ENCODE results near the gene SMC5. TPM values are rescaled to one million over a fixed set of nuclear protein-coding genes. Genes with fewer than 3 reads are reported as not detected.

The SMC5 gene
- total RNA-seq, 1 donor: 28.6 TPM

GRCh38 chr9:70374962-70375618, 116.3 kb downstream of the SMC5 start:
- no peaks in the 10 kb centered on the region for H3K79me2 ChIP-seq (ENCODE audit: insufficient read depth, low read length)
- peak overlapping the region; percentile 19 for H3K27ac ChIP-seq (ENCODE audit: low read depth, low read length)
- H3K4me2 ChIP-seq (ENCODE audit: insufficient read depth, low read length): peak overlapping the region; percentile 78
- H3K27me3 ChIP-seq (ENCODE audit: insufficient read depth, low read length): no peaks in the 10 kb centered on the region
- no peak for TF ChIP-seq CTCF (IDR thresholded peaks at IDR 0.05; ENCODE audit: extremely low read depth, low read depth, low read length)
- DNase-seq (ENCODE audit: insufficient read length, low spot score, missing footprints): peak; percentile 51
- H3K36me3 ChIP-seq (ENCODE audit: insufficient read depth, low read length): no peaks in the 10 kb centered on the region
- peaks cover 4% of the 10 kb centered on the region for H3K4me1 ChIP-seq (ENCODE audit: insufficient read depth, low read length)
- H3K9me3 ChIP-seq (ENCODE audit: low read depth, low read length): no peaks in the 10 kb centered on the region
- peak overlapping the region; percentile 64 for H2AFZ ChIP-seq (ENCODE audit: low read length)
- H4K20me1 ChIP-seq (ENCODE audit: insufficient read depth, low read length): no peaks in the 10 kb centered on the region
- peak overlapping the region; percentile 35 for H3K4me3 ChIP-seq (ENCODE audit: insufficient read depth, low read length)

- peaks cover 15% of the 10 kb centered on the region for H3K79me2 ChIP-seq (ENCODE audit: insufficient read depth, low read length)
- no peaks in the 10 kb centered on the region for H3K4me1 ChIP-seq (ENCODE audit: insufficient read depth, low read length)
- no peaks in the 10 kb centered on the region for H3K27me3 ChIP-seq (ENCODE audit: insufficient read depth, low read length)
- peaks cover 10% of the 10 kb centered on the region for H3K36me3 ChIP-seq (ENCODE audit: insufficient read depth, low read length)
- no peak overlapping the region for H3K4me3 ChIP-seq (ENCODE audit: insufficient read depth, low read length)
- no peak overlapping the region for H3K27ac ChIP-seq (ENCODE audit: low read depth, low read length)
- H4K20me1 ChIP-seq (ENCODE audit: insufficient read depth, low read length): peaks cover 29% of the 10 kb centered on the region
- H2AFZ ChIP-seq (ENCODE audit: low read length): no peak overlapping the region
- no peak for TF ChIP-seq CTCF (IDR thresholded peaks at IDR 0.05; ENCODE audit: extremely low read depth, low read depth, low read length)
- H3K9me3 ChIP-seq (ENCODE audit: low read depth, low read length): no peaks in the 10 kb centered on the region
- H3K4me2 ChIP-seq (ENCODE audit: insufficient read depth, low read length): no peak overlapping the region
- DNase-seq (ENCODE audit: insufficient read length, low spot score, missing footprints): no peak
These were observed 123.4 kb downstream of the SMC5 start for GRCh38 chr9:70382046-70382708.

- Histone ChIP-seq H3K4me1 (ENCODE audit: insufficient read depth, low read length) (no peaks in the 10 kb centered on the region), H3K27me3 (ENCODE audit: insufficient read depth, low read length) (no peaks in the 10 kb centered on the region), H3K4me2 (ENCODE audit: insufficient read depth, low read length) (no peak overlapping the region), H3K9me3 (ENCODE audit: low read depth, low read length) (no peaks in the 10 kb centered on the region), H2AFZ (ENCODE audit: low read length) (no peak overlapping the region), H3K36me3 (ENCODE audit: insufficient read depth, low read length) (peaks cover 14% of the 10 kb centered on the region), H3K4me3 (ENCODE audit: insufficient read depth, low read length) (no peak overlapping the region), H3K27ac (ENCODE audit: low read depth, low read length) (no peak overlapping the region), H4K20me1 (ENCODE audit: insufficient read depth, low read length) (peaks cover 36% of the 10 kb centered on the region), H3K79me2 (ENCODE audit: insufficient read depth, low read length) (peaks cover 21% of the 10 kb centered on the region)
- DNase-seq (ENCODE audit: insufficient read length, low spot score, missing footprints): peak; percentile 50
- no peak for TF ChIP-seq CTCF (IDR thresholded peaks at IDR 0.05; ENCODE audit: extremely low read depth, low read depth, low read length)
These were observed 124.2 kb downstream of the SMC5 start for GRCh38 chr9:70382709-70383605.
